Loucy (cell line): ENCODE measurements around the gene ARHGEF17.

Source experiments
- EZH2phosphoT487 ChIP-seq: fragments of 200-600 bp; IDR thresholded peaks from 2 replicates; pipeline ENCODE4 v1.6.1; 2018; ENCODE audit warnings: antibody characterized with exemption, mild to moderate bottlenecking, moderate library complexity, borderline replicate concordance
- TF ChIP-seq, protein P1 (sequence below): fragments of 200-600 bp; sonication (generic); conservative IDR thresholded peaks from 2 replicates; pipeline ENCODE4 v1.5.1; 2014; ENCODE audit warnings: mild to moderate bottlenecking, antibody characterized with exemption, low read length

DNA sequence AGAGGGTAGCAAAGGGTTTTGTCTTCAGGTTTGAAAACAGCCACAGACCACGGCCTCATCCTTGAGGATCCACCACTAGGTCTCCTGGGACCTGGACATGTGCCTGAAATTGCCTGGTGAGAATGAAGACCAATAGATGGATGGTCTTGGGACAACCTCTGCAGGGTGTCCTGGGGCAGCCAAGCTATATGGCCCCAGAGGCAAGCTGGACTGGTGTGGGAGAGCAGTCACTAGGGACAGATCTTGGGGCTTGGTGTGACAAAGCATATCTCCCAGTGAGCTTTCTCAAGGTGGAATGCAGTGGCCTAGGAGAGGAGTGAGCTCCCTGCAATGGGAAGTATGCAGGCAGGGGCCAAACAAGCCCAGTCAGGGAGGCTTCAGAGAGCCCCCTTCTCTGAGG is 22.4 kb upstream of the ARHGEF17 start:
- TF ChIP-seq, protein P1, sequence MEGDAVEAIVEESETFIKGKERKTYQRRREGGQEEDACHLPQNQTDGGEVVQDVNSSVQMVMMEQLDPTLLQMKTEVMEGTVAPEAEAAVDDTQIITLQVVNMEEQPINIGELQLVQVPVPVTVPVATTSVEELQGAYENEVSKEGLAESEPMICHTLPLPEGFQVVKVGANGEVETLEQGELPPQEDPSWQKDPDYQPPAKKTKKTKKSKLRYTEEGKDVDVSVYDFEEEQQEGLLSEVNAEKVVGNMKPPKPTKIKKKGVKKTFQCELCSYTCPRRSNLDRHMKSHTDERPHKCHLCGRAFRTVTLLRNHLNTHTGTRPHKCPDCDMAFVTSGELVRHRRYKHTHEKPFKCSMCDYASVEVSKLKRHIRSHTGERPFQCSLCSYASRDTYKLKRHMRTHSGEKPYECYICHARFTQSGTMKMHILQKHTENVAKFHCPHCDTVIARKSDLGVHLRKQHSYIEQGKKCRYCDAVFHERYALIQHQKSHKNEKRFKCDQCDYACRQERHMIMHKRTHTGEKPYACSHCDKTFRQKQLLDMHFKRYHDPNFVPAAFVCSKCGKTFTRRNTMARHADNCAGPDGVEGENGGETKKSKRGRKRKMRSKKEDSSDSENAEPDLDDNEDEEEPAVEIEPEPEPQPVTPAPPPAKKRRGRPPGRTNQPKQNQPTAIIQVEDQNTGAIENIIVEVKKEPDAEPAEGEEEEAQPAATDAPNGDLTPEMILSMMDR = no peak
- TF ChIP-seq EZH2phosphoT487 = no peak
